Liver (tissue), 3 donors: ENCODE measurements around the gene NOS1AP.

Experiments
- GABPA ChIP-seq, 2 donors: IDR thresholded peaks in 1 of 2; conservative IDR thresholded peaks in 1 of 2; 2 replicates each; pipeline ENCODE4 v1.6.1; 2016; ENCODE audit warnings: antibody characterized with exemption in 2 of 2, mild to moderate bottlenecking in 1 of 2, moderate library complexity in 1 of 2
- HNF4G ChIP-seq: IDR thresholded peaks from 2 replicates; pipeline ENCODE4 v1.6.1; 2016; ENCODE audit warnings: antibody characterized with exemption
- JUND ChIP-seq, 2 donors: IDR thresholded peaks; 2 replicates each; pipeline ENCODE4 v1.6.1; 2016; ENCODE audit warnings: antibody characterized with exemption in 2 of 2
- MAX ChIP-seq: IDR thresholded peaks from 2 replicates; pipeline ENCODE4 v1.6.1; 2016; ENCODE audit warnings: antibody characterized with exemption
- NR2F2 ChIP-seq: IDR thresholded peaks from 2 replicates; pipeline ENCODE4 v1.6.1; 2016; ENCODE audit warnings: antibody characterized with exemption
- RAD21 ChIP-seq, 2 donors: IDR thresholded peaks; 2 replicates each; pipeline ENCODE4 v1.6.1; 2016; ENCODE audit warnings: antibody characterized with exemption in 2 of 2, mild to moderate bottlenecking in 2 of 2
- RXRA ChIP-seq, 2 donors: IDR thresholded peaks; 2 replicates each; pipeline ENCODE4 v1.6.1; 2017 to 2018; ENCODE audit warnings: antibody characterized with exemption in 2 of 2, mild to moderate bottlenecking in 1 of 2
- SP1 ChIP-seq: IDR thresholded peaks from 2 replicates; pipeline ENCODE4 v1.6.1; 2018; ENCODE audit warnings: antibody characterized with exemption, mild to moderate bottlenecking
- TAF1 ChIP-seq: conservative IDR thresholded peaks from 2 replicates; pipeline ENCODE4 v1.6.1; 2016; ENCODE audit warnings: antibody characterized with exemption, mild to moderate bottlenecking
- YY1 ChIP-seq: IDR thresholded peaks from 2 replicates; pipeline ENCODE4 v1.6.1; 2016; ENCODE audit warnings: antibody characterized with exemption, mild to moderate bottlenecking
- ZBTB33 ChIP-seq: IDR thresholded peaks from 2 replicates; pipeline ENCODE4 v1.6.1; 2016; ENCODE audit warnings: antibody characterized with exemption
- TF ChIP-seq, protein P1 (sequence below): fragments of 150-350 bp; IDR thresholded peaks from 2 replicates; pipeline ENCODE4 v1.5.1; 2017; ENCODE audit warnings: improper control_type of control experiment, low read depth, low read length; ENCODE audit not compliant: missing input control
- TF ChIP-seq, protein P2 (sequence below): IDR thresholded peaks from 2 replicates; pipeline ENCODE4 v1.6.1; 2016; ENCODE audit warnings: antibody characterized with exemption, mild to moderate bottlenecking
- TF ChIP-seq, protein P3 (sequence below): IDR thresholded peaks from 2 replicates; pipeline ENCODE4 v1.6.1; 2016; ENCODE audit warnings: antibody characterized with exemption
- donor health status: healthy.
- donor health status: healthy.

- TF ChIP-seq, protein P1, sequence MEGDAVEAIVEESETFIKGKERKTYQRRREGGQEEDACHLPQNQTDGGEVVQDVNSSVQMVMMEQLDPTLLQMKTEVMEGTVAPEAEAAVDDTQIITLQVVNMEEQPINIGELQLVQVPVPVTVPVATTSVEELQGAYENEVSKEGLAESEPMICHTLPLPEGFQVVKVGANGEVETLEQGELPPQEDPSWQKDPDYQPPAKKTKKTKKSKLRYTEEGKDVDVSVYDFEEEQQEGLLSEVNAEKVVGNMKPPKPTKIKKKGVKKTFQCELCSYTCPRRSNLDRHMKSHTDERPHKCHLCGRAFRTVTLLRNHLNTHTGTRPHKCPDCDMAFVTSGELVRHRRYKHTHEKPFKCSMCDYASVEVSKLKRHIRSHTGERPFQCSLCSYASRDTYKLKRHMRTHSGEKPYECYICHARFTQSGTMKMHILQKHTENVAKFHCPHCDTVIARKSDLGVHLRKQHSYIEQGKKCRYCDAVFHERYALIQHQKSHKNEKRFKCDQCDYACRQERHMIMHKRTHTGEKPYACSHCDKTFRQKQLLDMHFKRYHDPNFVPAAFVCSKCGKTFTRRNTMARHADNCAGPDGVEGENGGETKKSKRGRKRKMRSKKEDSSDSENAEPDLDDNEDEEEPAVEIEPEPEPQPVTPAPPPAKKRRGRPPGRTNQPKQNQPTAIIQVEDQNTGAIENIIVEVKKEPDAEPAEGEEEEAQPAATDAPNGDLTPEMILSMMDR: no peak
- TF ChIP-seq HNF4G (no peak), SP1 (no peak), GABPA (IDR thresholded peaks at IDR 0.05 in 1 of 2, conservative IDR thresholded peaks at IDR 0.05 in 1 of 2) (no peak), ZBTB33 (no peak), TAF1 (no peak), NR2F2 (no peak), MAX (no peak), YY1 (no peak), JUND (IDR thresholded peaks at IDR 0.05) (no peak), RAD21 (IDR thresholded peaks at IDR 0.05) (no peak), RXRA (IDR thresholded peaks at IDR 0.05) (no peak)
- TF ChIP-seq, protein P2, sequence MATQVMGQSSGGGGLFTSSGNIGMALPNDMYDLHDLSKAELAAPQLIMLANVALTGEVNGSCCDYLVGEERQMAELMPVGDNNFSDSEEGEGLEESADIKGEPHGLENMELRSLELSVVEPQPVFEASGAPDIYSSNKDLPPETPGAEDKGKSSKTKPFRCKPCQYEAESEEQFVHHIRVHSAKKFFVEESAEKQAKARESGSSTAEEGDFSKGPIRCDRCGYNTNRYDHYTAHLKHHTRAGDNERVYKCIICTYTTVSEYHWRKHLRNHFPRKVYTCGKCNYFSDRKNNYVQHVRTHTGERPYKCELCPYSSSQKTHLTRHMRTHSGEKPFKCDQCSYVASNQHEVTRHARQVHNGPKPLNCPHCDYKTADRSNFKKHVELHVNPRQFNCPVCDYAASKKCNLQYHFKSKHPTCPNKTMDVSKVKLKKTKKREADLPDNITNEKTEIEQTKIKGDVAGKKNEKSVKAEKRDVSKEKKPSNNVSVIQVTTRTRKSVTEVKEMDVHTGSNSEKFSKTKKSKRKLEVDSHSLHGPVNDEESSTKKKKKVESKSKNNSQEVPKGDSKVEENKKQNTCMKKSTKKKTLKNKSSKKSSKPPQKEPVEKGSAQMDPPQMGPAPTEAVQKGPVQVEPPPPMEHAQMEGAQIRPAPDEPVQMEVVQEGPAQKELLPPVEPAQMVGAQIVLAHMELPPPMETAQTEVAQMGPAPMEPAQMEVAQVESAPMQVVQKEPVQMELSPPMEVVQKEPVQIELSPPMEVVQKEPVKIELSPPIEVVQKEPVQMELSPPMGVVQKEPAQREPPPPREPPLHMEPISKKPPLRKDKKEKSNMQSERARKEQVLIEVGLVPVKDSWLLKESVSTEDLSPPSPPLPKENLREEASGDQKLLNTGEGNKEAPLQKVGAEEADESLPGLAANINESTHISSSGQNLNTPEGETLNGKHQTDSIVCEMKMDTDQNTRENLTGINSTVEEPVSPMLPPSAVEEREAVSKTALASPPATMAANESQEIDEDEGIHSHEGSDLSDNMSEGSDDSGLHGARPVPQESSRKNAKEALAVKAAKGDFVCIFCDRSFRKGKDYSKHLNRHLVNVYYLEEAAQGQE: no peak
- TF ChIP-seq, protein P3, sequence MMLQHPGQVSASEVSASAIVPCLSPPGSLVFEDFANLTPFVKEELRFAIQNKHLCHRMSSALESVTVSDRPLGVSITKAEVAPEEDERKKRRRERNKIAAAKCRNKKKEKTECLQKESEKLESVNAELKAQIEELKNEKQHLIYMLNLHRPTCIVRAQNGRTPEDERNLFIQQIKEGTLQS: no peak
These were observed 96.0 kb downstream of the NOS1AP start for GRCh38 chr1:162165528-162165927.
